Endothelial cell of umbilical vein (primary cell): ENCODE results near the gene UBE2E1. TPM values are rescaled to one million over a fixed set of nuclear protein-coding genes. Genes with fewer than 3 reads are reported as not detected.

Experiments used
- BruUV-seq: library from RNA; stranded (reverse); fragments of 400-500 nt; replicated peaks from 2 replicates; lab custom pipeline; 2021; lab: Mats Ljungman, UMichigan
- CTCF ChIA-PET: fragments of 300-600, 350-600 bp; sonication (Branson Sonifier 250); formaldehyde crosslinking; loops from one replicate; lab custom pipeline; 2021; ENCODE audit warnings: antibody characterized with exemption, inconsistent platforms; lab: Charles Lee
- POLR2A ChIA-PET: fragments of 300-600, 350-600 bp; sonication (Branson Sonifier 250); formaldehyde crosslinking; loops from one replicate; lab custom pipeline; 2021; ENCODE audit warnings: antibody characterized with exemption, inconsistent platforms; lab: Charles Lee
- DNase-seq: peaks from one replicate; pipeline ENCODE4 v3.0.0-alpha.2; 2011; ENCODE audit warnings: low read depth, low spot score
- FAIRE-seq: peaks from 2 replicates; lab custom pipeline; 2011; peaks lifted over from hg19 to GRCh38; lab: Jason Lieb, UNC
- H2AFZ ChIP-seq: 2 replicates; pipeline ENCODE4 v1.6.0; 2012; ENCODE audit warnings: low read depth, low read length, control low read depth, inconsistent platforms
- H3K27ac ChIP-seq: 2 replicates; pipeline ENCODE4 v1.5.1; 2011; ENCODE audit warnings: low read depth, mild to moderate bottlenecking, control low read depth, low read length, moderate library complexity; ENCODE audit not compliant: insufficient read depth
- H3K27me3 ChIP-seq, 2 experiments: 2 replicates each; pipeline versions ENCODE4 v1.6.0 to v1.6.1; 2011; ENCODE audit warnings: low read length in 2 of 2, mixed read lengths in 1 of 2; ENCODE audit not compliant: control insufficient read depth in 2 of 2, insufficient read depth in 2 of 2
- H3K36me3 ChIP-seq, 2 experiments: 2 replicates in 1 of 2; 3 replicates in 1 of 2; pipeline ENCODE4 v1.5.1; 2011; ENCODE audit warnings: low read length in 2 of 2, mild to moderate bottlenecking in 1 of 2, moderate library complexity in 1 of 2; ENCODE audit not compliant: control insufficient read depth in 2 of 2, insufficient read depth in 2 of 2; ENCODE audit errors: extremely low read depth in 1 of 2
- H3K4me1 ChIP-seq: 3 replicates; pipeline ENCODE4 v1.5.1; 2011; ENCODE audit warnings: mild to moderate bottlenecking, low read length; ENCODE audit not compliant: control insufficient read depth, insufficient read depth; ENCODE audit errors: extremely low read depth
- H3K4me2 ChIP-seq: 2 replicates; pipeline ENCODE4 v1.6.1; 2011; ENCODE audit warnings: low read length, control low read depth, mixed read lengths; ENCODE audit not compliant: insufficient read depth
- H3K4me3 ChIP-seq, 3 experiments: fragments of 200-600 bp in 1 of 3; sonication (generic), shearing (Covaris generic) in 1 of 3; replicated peaks in 1 of 3; 2 replicates each; pipeline ENCODE4 v1.5.1; 2011 to 2016; ENCODE audit warnings: control low read depth in 3 of 3, low read length in 3 of 3, mild to moderate bottlenecking in 2 of 3, inconsistent platforms in 1 of 3, low read depth in 1 of 3, moderate library complexity in 1 of 3; ENCODE audit not compliant: insufficient read depth in 1 of 3
- H3K79me2 ChIP-seq: 2 replicates; pipeline ENCODE4 v1.6.0; 2012; ENCODE audit warnings: low read length, inconsistent platforms; ENCODE audit not compliant: control insufficient read depth, insufficient read depth
- H3K9ac ChIP-seq: replicated peaks from 2 replicates; pipeline ENCODE3; 2011; ENCODE audit warnings: low read length, control low read depth; ENCODE audit not compliant: insufficient read depth; ENCODE audit errors: extremely low read depth
- H3K9me1 ChIP-seq: replicated peaks from 3 replicates; pipeline ENCODE4 v1.6.0; 2011; ENCODE audit warnings: mild to moderate bottlenecking, low read length; ENCODE audit not compliant: control insufficient read depth, insufficient read depth; ENCODE audit errors: extremely low read depth
- H3K9me3 ChIP-seq: replicated peaks from 2 replicates; pipeline ENCODE4 v1.5.1; 2012; ENCODE audit warnings: low read length, inconsistent platforms; ENCODE audit not compliant: control insufficient read depth, insufficient read depth
- H4K20me1 ChIP-seq: replicated peaks from 2 replicates; pipeline ENCODE3; 2011; ENCODE audit warnings: mild to moderate bottlenecking, low read length; ENCODE audit not compliant: control insufficient read depth, insufficient read depth; ENCODE audit errors: extremely low read depth
- CTCF ChIP-seq, 2 donors: IDR thresholded peaks; 1 replicate in 1 of 2; 2 replicates in 1 of 2; pipeline ENCODE4 v1.5.1; 2011; ENCODE audit warnings: low read length in 2 of 2, mild to moderate bottlenecking in 2 of 2, moderate library complexity in 2 of 2, control low read depth in 1 of 2, inconsistent platforms in 1 of 2, low read depth in 1 of 2; ENCODE audit not compliant: insufficient read depth in 1 of 2; ENCODE audit errors: extremely low read depth in 1 of 2
- EZH2 ChIP-seq: IDR thresholded peaks from 2 replicates; pipeline ENCODE4 v1.6.1; 2012; ENCODE audit warnings: borderline replicate concordance, low read depth, mild to moderate bottlenecking, moderate library complexity, low read length, inconsistent platforms; ENCODE audit not compliant: severe bottlenecking
- FOS ChIP-seq: IDR thresholded peaks from 2 replicates; pipeline ENCODE4 v1.6.1; 2011; ENCODE audit warnings: mild to moderate bottlenecking, low read length, moderate library complexity, borderline replicate concordance; ENCODE audit not compliant: insufficient read depth
- GATA2 ChIP-seq: IDR thresholded peaks from 2 replicates; pipeline ENCODE4 v1.7.0; 2011; ENCODE audit warnings: low read depth, mild to moderate bottlenecking, moderate library complexity, mixed read lengths, low read length; ENCODE audit not compliant: insufficient read length, insufficient read depth
- JUN ChIP-seq: IDR thresholded peaks from 2 replicates; pipeline ENCODE4 v1.6.1; 2011; ENCODE audit warnings: borderline replicate concordance, low read depth; ENCODE audit not compliant: insufficient read length, insufficient read depth
- MAX ChIP-seq: IDR thresholded peaks from 2 replicates; pipeline ENCODE4 v1.6.1; 2011; ENCODE audit not compliant: insufficient read depth, insufficient read length
- MYC ChIP-seq: IDR thresholded peaks from one replicate; pipeline ENCODE4 v1.6.1; 2011; ENCODE audit warnings: mild to moderate bottlenecking, low read depth, low read length
- POLR2A ChIP-seq: IDR thresholded peaks from 2 replicates; pipeline ENCODE4 v1.6.1; 2012; ENCODE audit warnings: low read depth, mild to moderate bottlenecking, control low read depth, low read length
- POLR2AphosphoS5 ChIP-seq: IDR thresholded peaks from 2 replicates; pipeline ENCODE4 v1.6.1; 2012; ENCODE audit warnings: low read depth, mild to moderate bottlenecking, control low read depth, low read length, moderate library complexity; ENCODE audit not compliant: insufficient read depth
- dilution Hi-C: fragments of 300-500 bp; cut with MboI; formaldehyde crosslinking; loops from one replicate; pipeline ENCODE4 v1.15.0; 2019; ENCODE audit warnings: low sequenced_read_pairs; ENCODE audit not compliant: extremely low pct_ligation_motif_present
- intact Hi-C: fragments of 100-400 bp; cut with micrococcal nuclease; formaldehyde crosslinking; loops from one replicate; pipeline ENCODE4 v1.10.0; 2022
- polyA plus RNA-seq, 4 experiments: library from polyadenylated mRNA; depleted of rRNA in 3 of 4; stranded (reverse) in 3 of 4; unstranded in 1 of 4; fragments of >200 nt; gene quantifications; 2 replicates each; pipeline versions ENCODE4 v1.2.1 to v1.2.3, GENCODE V29; 2011 to 2012; ENCODE audit warnings: missing spikeins in 1 of 4
- total RNA-seq: library from RNA; stranded (reverse); gene quantifications from 2 replicates; pipeline ENCODE4 v1.2.3, GENCODE V29; 2021

The UBE2E1 gene
- total and polyA plus RNA-seq, 2 donors (not counting 3 experiments of a cell fraction or from before 2014, with no cell fraction given), result 72.7 to 114 TPM

GRCh38 chr3:23831517-23832394, 26.0 kb downstream of the UBE2E1 start:
- FAIRE-seq (no peak), DNase-seq (no peak)
- no peak overlapping the region for H2AFZ ChIP-seq
- H3K9me1 ChIP-seq, result no peaks in the 10 kb centered on the region
- H3K4me1 ChIP-seq, result no peaks in the 10 kb centered on the region
- H3K79me2 ChIP-seq, result peaks cover 59% of the 10 kb centered on the region
- intact Hi-C loops (no loop called here), dilution Hi-C loops (no loop called here)
- no peak overlapping the region for H3K27ac ChIP-seq
- no peaks in the 10 kb centered on the region for H3K9me3 ChIP-seq
- H3K36me3 ChIP-seq, result no peaks in the 10 kb centered on the region
- H3K9ac ChIP-seq, result no peak overlapping the region
- no peak overlapping the region for H3K4me3 ChIP-seq
- H3K27me3 ChIP-seq, result no peaks in the 10 kb centered on the region
- CTCF ChIA-PET, result interaction anchor here (0.6 to 2.9 kb wide), 3 partner anchors 17 to 57 kb away, joined by 3 to 8 read pairs (median 3); no protein-coding TSS in a partner anchor
- H4K20me1 ChIP-seq, result peaks cover 12% of the 10 kb centered on the region
- BruUV-seq, result no TSS peak
- POLR2A ChIA-PET, result interaction anchor here (0.7 kb wide), 1 partner anchor 61 kb away, joined by 5 read pairs; no protein-coding TSS in a partner anchor
- no peak for TF ChIP-seq POLR2AphosphoS5
- TF ChIP-seq JUN, result no peak
- no peak for TF ChIP-seq FOS
- no peak for TF ChIP-seq MYC
- TF ChIP-seq GATA2, result no peak
- TF ChIP-seq MAX, result no peak
- no peak for TF ChIP-seq CTCF (IDR thresholded peaks at IDR 0.05; ENCODE audit: extremely low read depth in 1 of 2, insufficient read depth in 1 of 2, low read depth in 1 of 2, low read length in 2 of 2)
- no peak for TF ChIP-seq POLR2A
- no peak for TF ChIP-seq EZH2
- H3K4me2 ChIP-seq, result no peak overlapping the region
